Stimulated activated CD8-positive, alpha-beta memory T cell treated with anti-CD3 and anti-CD28 coated beads, Interleukin-12 subunit alpha, Interleukin-12 subunit beta, amount 100 ng/mL, for 1 hour (primary cell): Measurements from ENCODE around the gene CNTNAP5.

Experiments used
- DNase-seq: peaks from one replicate; pipeline ENCODE4 v3.0.0-alpha.2; 2020; ENCODE audit warnings: low read depth

CNTNAP5 gene

GRCh38 chr2:124547700-124548099 lies 522.6 kb downstream of the CNTNAP5 start:
- DNase-seq, result no peak

GRCh38 chr2:124558277-124558905 lies 533.3 kb downstream of the CNTNAP5 start:
- DNase-seq, result no peak

DNA sequence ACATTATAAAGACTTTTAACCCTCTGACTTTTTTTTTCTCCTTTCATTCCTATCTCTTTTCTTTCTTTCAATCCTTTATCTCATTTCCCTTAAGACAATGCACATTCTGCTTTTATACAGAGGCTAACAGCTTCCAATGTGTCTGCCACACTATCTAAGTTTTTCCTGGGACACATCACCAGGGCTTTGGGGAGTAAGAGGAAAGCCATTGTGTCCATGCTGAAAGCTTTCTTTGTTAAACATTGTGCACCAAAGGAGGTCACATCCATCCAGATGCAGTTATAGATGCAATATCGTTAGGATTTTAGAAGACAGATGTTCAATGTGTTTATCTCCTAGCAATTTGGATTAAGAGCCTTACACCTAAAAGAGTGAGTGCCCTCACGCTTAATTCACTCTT lies 534.1 kb downstream of the CNTNAP5 start:
- DNase-seq, result no peak

GRCh38 chr2:124560592-124561112 lies 535.6 kb downstream of the CNTNAP5 start:
- DNase-seq, result no peak

DNA sequence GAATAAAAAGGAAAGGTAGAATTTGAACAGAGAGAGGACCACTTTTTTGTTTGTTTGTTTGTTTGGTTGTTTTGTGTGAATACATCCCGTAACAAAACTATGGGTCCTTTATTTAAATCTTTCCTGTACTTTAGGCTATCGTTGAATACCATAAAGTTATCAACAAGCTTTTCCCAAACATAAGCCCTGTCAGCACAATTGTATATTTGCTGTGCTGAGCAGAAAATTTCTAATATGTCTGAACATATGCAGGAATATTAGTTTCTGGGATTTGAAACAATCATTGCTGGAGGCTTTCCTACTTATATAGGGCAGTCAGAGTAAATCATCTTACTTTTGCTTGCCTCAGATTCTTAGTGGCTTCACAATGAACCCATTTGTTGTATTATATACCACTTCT lies 536.4 kb downstream of the CNTNAP5 start:
- DNase-seq, result no peak

- no peak for DNase-seq
These were observed 538.3 kb downstream of the CNTNAP5 start for GRCh38 chr2:124563426-124563825.

GRCh38 chr2:124566518-124566970 lies 541.5 kb downstream of the CNTNAP5 start:
- no peak for DNase-seq

- DNase-seq, result no peak
These were observed 545.8 kb downstream of the CNTNAP5 start for GRCh38 chr2:124570872-124571271.

GRCh38 chr2:124571836-124572235 lies 546.7 kb downstream of the CNTNAP5 start:
- no peak for DNase-seq

DNA sequence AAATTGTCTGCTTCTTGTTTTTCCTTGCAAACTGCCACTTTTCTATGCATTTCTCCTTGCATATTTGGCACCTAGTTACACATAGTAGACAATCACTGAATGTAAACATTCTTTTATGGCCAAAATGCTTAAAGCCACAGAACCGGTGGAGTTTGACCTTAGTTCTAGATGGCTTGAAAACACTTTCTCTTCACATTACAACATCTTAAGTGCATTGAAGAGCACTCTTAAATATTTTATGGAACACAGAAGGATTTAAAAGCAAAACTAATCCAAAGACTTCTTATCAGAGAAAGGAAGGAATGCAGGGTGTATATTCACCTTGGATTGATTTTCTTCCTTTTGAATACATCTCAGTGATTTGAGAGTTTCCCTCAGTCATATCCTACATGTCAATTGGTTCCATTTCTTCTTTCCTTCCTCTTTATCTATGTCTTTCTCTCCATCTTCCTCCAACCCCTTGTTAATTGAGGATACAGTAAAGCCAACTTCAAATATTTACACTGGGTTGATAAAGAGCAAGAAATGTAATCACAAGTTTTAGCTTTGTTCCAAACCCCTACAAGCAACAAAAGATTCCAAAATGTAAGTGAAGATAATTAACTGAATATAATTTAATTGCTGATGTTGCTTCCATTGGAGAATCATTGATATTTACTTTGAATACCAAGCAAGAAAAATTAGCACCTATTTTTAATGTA lies 548.0 kb downstream of the CNTNAP5 start:
- no peak for DNase-seq

GRCh38 chr2:124575497-124575896 lies 550.4 kb downstream of the CNTNAP5 start:
- no peak for DNase-seq

DNA sequence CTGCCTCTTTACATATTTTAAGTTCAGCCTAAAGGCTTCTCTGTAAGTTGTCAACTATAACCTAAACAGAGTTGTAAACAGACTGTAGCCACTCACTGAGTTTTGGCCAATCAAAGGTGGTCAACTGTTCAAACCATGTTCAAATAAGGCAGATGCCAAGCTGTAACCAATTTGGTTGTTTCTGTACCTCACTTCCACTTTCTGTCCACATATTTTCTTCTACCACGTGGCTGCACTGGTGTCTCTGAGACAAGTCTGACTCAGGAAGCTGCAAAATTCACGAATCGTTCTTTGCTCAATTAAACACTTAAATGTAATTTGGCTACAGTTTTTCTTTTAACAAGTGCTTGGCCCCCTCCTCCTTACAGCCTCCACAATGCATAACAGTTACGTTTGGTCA lies 555.2 kb downstream of the CNTNAP5 start:
- no peak for DNase-seq

GRCh38 chr2:124582387-124582786 lies 557.3 kb downstream of the CNTNAP5 start:
- no peak for DNase-seq

DNA sequence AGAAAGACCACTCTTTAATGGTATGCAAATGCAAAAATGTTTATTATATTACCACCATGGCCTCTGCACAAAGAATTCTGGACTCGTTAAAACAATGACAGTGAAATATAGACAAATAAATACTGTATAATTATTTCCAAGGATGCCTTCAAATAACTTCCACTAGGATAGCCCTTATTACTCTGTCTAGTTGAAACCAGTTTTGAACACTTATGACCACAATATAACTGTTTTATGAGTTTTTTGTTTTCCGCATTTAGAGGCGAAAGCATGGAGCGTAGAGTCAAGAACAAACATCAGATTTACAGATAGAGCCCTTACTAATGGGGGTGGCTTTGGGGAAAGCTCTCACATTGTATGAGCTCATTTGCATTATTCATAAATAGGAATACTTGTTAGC lies 559.5 kb downstream of the CNTNAP5 start:
- DNase-seq, result no peak

DNA sequence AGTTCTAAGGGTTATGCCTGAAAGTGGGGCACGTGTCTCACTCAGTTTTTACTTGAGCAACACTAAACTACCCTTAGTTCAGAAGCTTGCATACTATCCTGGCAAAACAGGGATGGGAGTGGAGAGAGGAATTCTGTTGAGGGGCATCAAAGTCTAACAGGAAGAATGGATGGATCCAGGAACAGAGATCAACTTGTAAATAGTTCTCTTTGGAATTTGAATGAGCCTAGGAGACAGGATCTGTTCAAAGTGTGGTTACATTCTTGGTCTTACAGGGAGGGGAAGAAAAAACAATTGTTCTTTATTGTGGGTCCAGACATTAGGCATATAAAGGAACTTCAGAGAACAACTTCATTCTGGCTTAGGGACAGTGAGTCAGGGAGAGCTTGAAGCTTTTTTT lies 560.2 kb downstream of the CNTNAP5 start:
- DNase-seq, result no peak

DNA sequence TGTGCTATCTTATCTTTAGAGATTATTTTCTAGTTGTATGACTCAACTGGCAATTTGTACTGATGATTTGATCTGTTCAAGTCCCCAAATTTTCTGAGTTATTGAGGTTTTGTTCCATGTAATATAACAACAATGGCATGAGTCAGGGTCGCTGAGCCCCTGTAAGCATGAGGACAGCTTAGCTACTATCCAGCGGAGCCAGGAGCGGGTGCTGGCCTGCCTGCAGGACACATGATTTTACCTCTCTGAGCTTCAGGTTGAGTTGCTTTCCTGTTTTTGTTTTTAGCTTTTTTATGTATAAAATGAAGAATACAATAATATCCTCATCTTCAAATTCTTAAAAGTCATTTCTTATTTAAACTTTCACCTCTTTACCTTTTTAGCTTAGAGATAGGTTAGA lies 561.1 kb downstream of the CNTNAP5 start:
- no peak for DNase-seq

- no peak for DNase-seq
These were observed 561.7 kb downstream of the CNTNAP5 start for GRCh38 chr2:124586835-124587234.

GRCh38 chr2:124589971-124590370 lies 564.9 kb downstream of the CNTNAP5 start:
- DNase-seq, result no peak

GRCh38 chr2:124602759-124603158 lies 577.7 kb downstream of the CNTNAP5 start:
- DNase-seq, result no peak

DNA sequence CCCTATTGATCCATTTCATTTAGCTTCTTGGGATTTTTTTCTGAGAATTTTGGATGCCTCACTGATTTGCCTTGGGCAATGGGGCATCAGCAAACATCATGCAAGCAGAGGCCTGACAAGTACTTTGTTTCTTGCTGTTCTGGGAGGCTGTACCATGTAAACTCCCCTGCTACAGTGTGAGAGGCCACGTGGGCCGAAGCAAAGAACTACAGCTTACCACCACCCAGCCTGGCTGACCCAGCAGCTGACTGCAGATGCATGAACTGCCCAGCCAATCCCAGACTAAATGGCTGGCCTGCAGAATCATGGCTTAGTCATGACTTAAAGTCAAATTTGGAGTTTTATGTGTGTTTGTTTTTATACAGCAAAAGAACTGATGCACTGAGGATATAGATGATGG lies 579.9 kb downstream of the CNTNAP5 start:
- DNase-seq, result no peak

- DNase-seq, result no peak
These were observed 582.6 kb downstream of the CNTNAP5 start for GRCh38 chr2:124607679-124608078.

DNA sequence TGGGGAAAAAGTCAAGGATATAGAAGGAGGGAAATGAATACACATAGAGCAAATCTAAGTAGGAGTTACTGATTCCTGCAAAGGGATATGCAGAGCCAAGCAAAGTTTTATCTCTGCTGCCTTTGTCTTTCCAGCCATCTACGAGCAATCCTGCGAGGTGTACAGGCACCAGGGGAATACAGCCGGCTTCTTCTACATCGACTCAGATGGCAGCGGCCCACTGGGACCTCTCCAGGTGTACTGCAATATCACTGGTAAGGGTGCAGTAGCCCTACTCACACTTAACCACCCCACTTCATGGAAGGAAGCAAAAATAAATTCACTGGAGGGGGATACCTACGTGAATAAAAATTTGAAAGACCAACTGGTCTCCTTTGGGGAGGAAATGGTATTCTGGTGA lies 584.6 kb downstream of the CNTNAP5 start:
- DNase-seq, result no peak

DNA sequence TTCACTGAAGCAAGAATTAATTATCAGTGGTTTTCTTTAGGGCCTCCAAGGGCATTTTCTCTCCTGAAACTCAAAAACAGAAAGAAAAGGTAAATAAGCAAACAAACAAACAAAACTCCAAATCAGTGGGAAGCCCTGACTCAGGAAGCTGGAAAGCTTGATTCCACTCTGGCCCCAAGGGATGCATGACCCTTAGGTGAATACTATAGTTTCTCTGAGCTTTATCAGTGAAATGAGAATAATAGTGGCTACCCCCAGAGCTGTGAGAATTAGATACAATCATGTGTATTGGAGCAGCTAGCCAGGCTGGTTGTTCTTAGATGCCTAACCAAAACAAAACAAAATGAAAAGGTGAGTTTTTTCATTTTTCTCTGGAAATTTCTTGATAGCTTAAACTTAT lies 585.1 kb downstream of the CNTNAP5 start:
- no peak for DNase-seq

- no peak for DNase-seq
These were observed 585.8 kb downstream of the CNTNAP5 start for GRCh38 chr2:124610866-124611265.
